ENCODE measurements around the gene EYA2. TPM values are rescaled to one million over a fixed set of nuclear protein-coding genes. Genes with fewer than 3 reads are reported as not detected.

EYA2 gene
- polyA plus RNA-seq, 1 donor (not counting 4 experiments of a cell fraction or from before 2014, with no cell fraction given) = not detected

- H3K4me3 ChIP-seq (ENCODE audit: control insufficient read depth in 2 of 3, extremely low read depth in 1 of 3, insufficient read depth in 2 of 3, low read depth in 1 of 3, low read length in 3 of 3) = no peak overlapping the region
- no peaks in the 10 kb centered on the region for H3K4me1 ChIP-seq (ENCODE audit: control insufficient read depth, extremely low read depth, insufficient read depth, low read length)
- no peak overlapping the region for H3K4me2 ChIP-seq (ENCODE audit: control insufficient read depth, extremely low read depth, insufficient read depth, low read depth, low read length)
- H3K9ac ChIP-seq (ENCODE audit: control insufficient read depth, extremely low read depth, insufficient read depth, low read length) = no peak overlapping the region
- H3K9me1 ChIP-seq (ENCODE audit: control insufficient read depth, extremely low read depth, insufficient read depth, low read length) = no peaks in the 10 kb centered on the region
- H3K27me3 ChIP-seq (ENCODE audit: control insufficient read depth, extremely low read depth, insufficient read depth, low read length) = no peaks in the 10 kb centered on the region
- FAIRE-seq = no peak
- H2AFZ ChIP-seq (ENCODE audit: control insufficient read depth, low read length) = no peak overlapping the region
- no peak overlapping the region for H3K27ac ChIP-seq (ENCODE audit: control insufficient read depth, insufficient read depth, low read length)
- H3K9me3 ChIP-seq (ENCODE audit: control insufficient read depth, low read depth, low read length) = no peaks in the 10 kb centered on the region
- dilution Hi-C loops (cut with MboI; ENCODE audit: extremely low pct_ligation_motif_present, low sequenced_read_pairs) = no loop called here
- H3K36me3 ChIP-seq (ENCODE audit: control insufficient read depth in 2 of 2, extremely low read depth in 1 of 2, insufficient read depth in 2 of 2, low read length in 2 of 2) = no peaks in the 10 kb centered on the region
- TF ChIP-seq EZH2 (IDR thresholded peaks at IDR 0.05; ENCODE audit: low read length) = no peak
- TF ChIP-seq, protein P1, sequence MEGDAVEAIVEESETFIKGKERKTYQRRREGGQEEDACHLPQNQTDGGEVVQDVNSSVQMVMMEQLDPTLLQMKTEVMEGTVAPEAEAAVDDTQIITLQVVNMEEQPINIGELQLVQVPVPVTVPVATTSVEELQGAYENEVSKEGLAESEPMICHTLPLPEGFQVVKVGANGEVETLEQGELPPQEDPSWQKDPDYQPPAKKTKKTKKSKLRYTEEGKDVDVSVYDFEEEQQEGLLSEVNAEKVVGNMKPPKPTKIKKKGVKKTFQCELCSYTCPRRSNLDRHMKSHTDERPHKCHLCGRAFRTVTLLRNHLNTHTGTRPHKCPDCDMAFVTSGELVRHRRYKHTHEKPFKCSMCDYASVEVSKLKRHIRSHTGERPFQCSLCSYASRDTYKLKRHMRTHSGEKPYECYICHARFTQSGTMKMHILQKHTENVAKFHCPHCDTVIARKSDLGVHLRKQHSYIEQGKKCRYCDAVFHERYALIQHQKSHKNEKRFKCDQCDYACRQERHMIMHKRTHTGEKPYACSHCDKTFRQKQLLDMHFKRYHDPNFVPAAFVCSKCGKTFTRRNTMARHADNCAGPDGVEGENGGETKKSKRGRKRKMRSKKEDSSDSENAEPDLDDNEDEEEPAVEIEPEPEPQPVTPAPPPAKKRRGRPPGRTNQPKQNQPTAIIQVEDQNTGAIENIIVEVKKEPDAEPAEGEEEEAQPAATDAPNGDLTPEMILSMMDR (optimal IDR thresholded peaks at IDR 0.05 in 1 of 3, IDR thresholded peaks at IDR 0.05 in 1 of 3, conservative IDR thresholded peaks at IDR 0.05 in 1 of 3; ENCODE audit: extremely low read depth in 1 of 3, insufficient read depth in 2 of 3, low read length in 3 of 3) = no peak
- DNase-seq (ENCODE audit: low read depth, low spot score) = no peak
- H4K20me1 ChIP-seq (ENCODE audit: control insufficient read depth, extremely low read depth, insufficient read depth, low read length) = no peaks in the 10 kb centered on the region
- no peaks in the 10 kb centered on the region for H3K79me2 ChIP-seq (ENCODE audit: control insufficient read depth, insufficient read depth, low read length)
Observed at GRCh38 chr20:46987001-46987400, 92.4 kb downstream of the EYA2 start.

DNA sequence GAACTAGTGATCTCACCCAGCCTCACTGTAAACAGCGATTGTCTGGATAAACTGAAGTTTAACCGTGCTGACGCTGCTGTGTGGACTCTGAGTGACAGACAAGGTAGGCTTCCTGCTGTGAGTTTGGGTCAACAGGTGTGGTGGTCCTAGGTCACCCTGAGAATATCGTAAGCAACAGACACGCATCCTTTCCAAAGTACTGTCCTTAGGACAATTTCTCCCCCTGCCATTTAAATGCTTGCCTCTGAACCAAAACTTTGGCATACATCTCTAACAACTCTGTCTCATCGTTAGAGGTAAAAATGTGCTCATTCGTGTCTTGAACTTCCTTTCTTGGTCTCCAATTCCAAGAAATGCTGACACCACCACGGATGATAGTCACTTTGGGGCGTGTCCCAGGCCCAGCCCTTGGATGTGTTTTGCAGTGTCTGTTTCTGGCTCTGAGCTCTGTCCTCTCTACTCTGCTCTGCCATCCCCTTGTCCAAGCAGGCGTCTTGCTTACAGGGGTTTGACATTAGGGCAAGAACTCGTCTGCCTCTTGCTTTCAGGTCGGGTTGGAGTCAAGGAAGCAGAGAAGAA, 95.5 kb downstream of the EYA2 start:
- no peaks in the 10 kb centered on the region for H3K9me3 ChIP-seq (ENCODE audit: control insufficient read depth, low read depth, low read length)
- no peak for FAIRE-seq
- no peaks in the 10 kb centered on the region for H3K4me1 ChIP-seq (ENCODE audit: control insufficient read depth, extremely low read depth, insufficient read depth, low read length)
- H4K20me1 ChIP-seq (ENCODE audit: control insufficient read depth, extremely low read depth, insufficient read depth, low read length) = no peaks in the 10 kb centered on the region
- H3K9me1 ChIP-seq (ENCODE audit: control insufficient read depth, extremely low read depth, insufficient read depth, low read length) = no peaks in the 10 kb centered on the region
- no peak overlapping the region for H3K27ac ChIP-seq (ENCODE audit: control insufficient read depth, insufficient read depth, low read length)
- H3K36me3 ChIP-seq (ENCODE audit: control insufficient read depth in 2 of 2, extremely low read depth in 1 of 2, insufficient read depth in 2 of 2, low read length in 2 of 2) = no peaks in the 10 kb centered on the region
- H3K4me3 ChIP-seq (ENCODE audit: control insufficient read depth in 2 of 3, extremely low read depth in 1 of 3, insufficient read depth in 2 of 3, low read depth in 1 of 3, low read length in 3 of 3) = no peak overlapping the region
- H3K9ac ChIP-seq (ENCODE audit: control insufficient read depth, extremely low read depth, insufficient read depth, low read length) = no peak overlapping the region
- no peak overlapping the region for H2AFZ ChIP-seq (ENCODE audit: control insufficient read depth, low read length)
- H3K79me2 ChIP-seq (ENCODE audit: control insufficient read depth, insufficient read depth, low read length) = no peaks in the 10 kb centered on the region
- TF ChIP-seq EZH2 (IDR thresholded peaks at IDR 0.05; ENCODE audit: low read length) = no peak
- TF ChIP-seq, protein P1 (optimal IDR thresholded peaks at IDR 0.05 in 1 of 3, IDR thresholded peaks at IDR 0.05 in 1 of 3, conservative IDR thresholded peaks at IDR 0.05 in 1 of 3; ENCODE audit: extremely low read depth in 1 of 3, insufficient read depth in 2 of 3, low read length in 3 of 3) = no peak
- DNase-seq (ENCODE audit: low read depth, low spot score) = no peak
- H3K4me2 ChIP-seq (ENCODE audit: control insufficient read depth, extremely low read depth, insufficient read depth, low read depth, low read length) = peak overlapping the region; percentile 14
- H3K27me3 ChIP-seq (ENCODE audit: control insufficient read depth, extremely low read depth, insufficient read depth, low read length) = no peaks in the 10 kb centered on the region
- dilution Hi-C loops (cut with MboI; ENCODE audit: extremely low pct_ligation_motif_present, low sequenced_read_pairs) = no loop called here
